Measurements from ENCODE around the gene BTBD2.

The BTBD2 gene

DNA sequence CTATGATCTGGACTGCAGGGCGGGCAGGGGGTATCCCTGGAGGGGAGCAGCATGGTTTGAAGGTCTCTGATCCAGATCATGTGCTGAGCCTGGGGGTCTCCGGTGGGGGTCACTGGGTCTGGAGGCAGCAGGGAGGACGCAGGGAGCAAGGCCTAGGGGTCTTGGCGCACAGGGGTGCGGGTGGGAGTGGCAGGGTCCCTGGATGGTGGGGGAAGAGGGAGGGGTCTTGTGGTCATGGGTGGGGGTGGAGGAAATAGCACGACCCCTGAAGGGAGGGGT lies 1.9 kb downstream of the BTBD2 start:
- DNase-seq: no peak
- H3K27me3 ChIP-seq (replicated peaks; ENCODE audit: control insufficient read depth, insufficient read depth, low read length, poor library complexity, severe bottlenecking): no peaks in the 10 kb centered on the region
- H3K4me3 ChIP-seq (ENCODE audit: insufficient read depth, low read depth, low read length, poor library complexity, severe bottlenecking): no peak overlapping the region
- peaks cover 6% of the 10 kb centered on the region for H3K4me1 ChIP-seq (ENCODE audit: control insufficient read depth, insufficient read depth, low read length, poor library complexity, severe bottlenecking)
- no peaks in the 10 kb centered on the region for H3K36me3 ChIP-seq (ENCODE audit: control insufficient read depth, insufficient read depth, low read length)
- H3K27ac ChIP-seq (ENCODE audit: insufficient read depth, low read length, poor library complexity, severe bottlenecking): no peak overlapping the region
- no peaks in the 10 kb centered on the region for H3K9me3 ChIP-seq (ENCODE audit: control insufficient read depth, low read length)

DNA sequence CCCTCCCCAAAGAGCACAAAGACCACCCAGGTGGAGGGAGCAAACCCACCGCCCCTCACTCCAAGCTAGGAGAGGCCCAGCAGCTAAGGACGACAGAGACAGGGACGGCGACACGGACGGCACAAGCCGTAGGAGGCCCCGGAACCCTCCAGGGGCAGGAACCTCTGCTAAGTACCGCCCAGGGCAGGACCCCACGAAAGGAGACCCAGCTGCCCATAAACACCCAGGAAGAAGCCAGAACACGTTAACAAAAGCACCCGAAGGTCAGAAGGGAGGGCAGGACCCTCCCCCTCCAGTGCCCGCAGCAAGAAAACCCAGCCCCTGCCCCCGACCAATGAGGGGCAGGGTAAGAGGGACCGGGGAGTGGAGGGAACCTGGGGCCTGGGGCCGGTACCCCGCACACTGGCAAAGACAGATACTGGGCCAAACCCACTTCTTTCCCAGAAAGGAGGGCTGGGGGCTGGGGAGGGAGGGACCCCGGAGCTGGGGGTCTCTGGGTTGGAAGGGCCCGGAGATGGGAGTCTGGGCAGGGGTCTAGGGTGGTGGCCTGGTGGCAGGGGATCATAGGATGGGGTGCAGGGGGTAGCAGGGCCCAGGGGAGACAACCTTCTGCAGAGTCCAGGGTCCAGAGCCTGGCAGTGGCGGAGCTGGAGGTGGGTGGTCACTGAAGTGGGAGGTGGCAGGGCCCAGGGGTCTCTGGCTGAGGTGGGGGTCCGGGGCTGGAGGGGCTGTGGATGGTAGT lies 2.4 kb downstream of the BTBD2 start:
- Histone ChIP-seq H3K9me3 (ENCODE audit: control insufficient read depth, low read length) (no peaks in the 10 kb centered on the region), H3K4me3 (ENCODE audit: insufficient read depth, low read depth, low read length, poor library complexity, severe bottlenecking) (no peak overlapping the region), H3K4me1 (ENCODE audit: control insufficient read depth, insufficient read depth, low read length, poor library complexity, severe bottlenecking) (peaks cover 6% of the 10 kb centered on the region), H3K27ac (ENCODE audit: insufficient read depth, low read length, poor library complexity, severe bottlenecking) (no peak overlapping the region), H3K27me3 (replicated peaks; ENCODE audit: control insufficient read depth, insufficient read depth, low read length, poor library complexity, severe bottlenecking) (no peaks in the 10 kb centered on the region), H3K36me3 (ENCODE audit: control insufficient read depth, insufficient read depth, low read length) (no peaks in the 10 kb centered on the region)
- DNase-seq: no peak

DNA sequence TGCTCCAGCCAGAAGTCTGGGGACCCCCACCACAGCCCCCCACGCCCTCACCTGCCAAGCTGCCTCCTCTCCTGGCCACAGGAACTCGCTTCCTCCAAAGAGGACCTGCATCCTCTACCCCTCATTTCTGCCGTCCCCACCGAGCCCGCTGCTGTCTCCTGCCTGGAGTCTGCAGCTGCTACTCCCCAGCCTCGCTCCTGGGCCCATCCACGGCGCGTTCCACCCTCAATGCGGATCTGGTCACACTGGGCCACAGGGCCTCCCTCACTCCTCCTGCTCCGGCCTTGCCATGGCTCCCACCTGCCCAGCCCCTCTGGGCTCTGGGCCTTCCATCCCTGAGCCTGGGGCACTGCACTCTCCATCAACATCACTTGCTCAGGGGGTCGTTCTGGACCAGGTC lies 4.3 kb downstream of the BTBD2 start:
- H3K4me1 ChIP-seq (ENCODE audit: control insufficient read depth, insufficient read depth, low read length, poor library complexity, severe bottlenecking): peaks cover 6% of the 10 kb centered on the region
- DNase-seq: no peak
- no peak overlapping the region for H3K4me3 ChIP-seq (ENCODE audit: insufficient read depth, low read depth, low read length, poor library complexity, severe bottlenecking)
- no peaks in the 10 kb centered on the region for H3K27me3 ChIP-seq (replicated peaks; ENCODE audit: control insufficient read depth, insufficient read depth, low read length, poor library complexity, severe bottlenecking)
- H3K36me3 ChIP-seq (ENCODE audit: control insufficient read depth, insufficient read depth, low read length): no peaks in the 10 kb centered on the region
- no peak overlapping the region for H3K27ac ChIP-seq (ENCODE audit: insufficient read depth, low read length, poor library complexity, severe bottlenecking)
- H3K9me3 ChIP-seq (ENCODE audit: control insufficient read depth, low read length): no peaks in the 10 kb centered on the region

DNA sequence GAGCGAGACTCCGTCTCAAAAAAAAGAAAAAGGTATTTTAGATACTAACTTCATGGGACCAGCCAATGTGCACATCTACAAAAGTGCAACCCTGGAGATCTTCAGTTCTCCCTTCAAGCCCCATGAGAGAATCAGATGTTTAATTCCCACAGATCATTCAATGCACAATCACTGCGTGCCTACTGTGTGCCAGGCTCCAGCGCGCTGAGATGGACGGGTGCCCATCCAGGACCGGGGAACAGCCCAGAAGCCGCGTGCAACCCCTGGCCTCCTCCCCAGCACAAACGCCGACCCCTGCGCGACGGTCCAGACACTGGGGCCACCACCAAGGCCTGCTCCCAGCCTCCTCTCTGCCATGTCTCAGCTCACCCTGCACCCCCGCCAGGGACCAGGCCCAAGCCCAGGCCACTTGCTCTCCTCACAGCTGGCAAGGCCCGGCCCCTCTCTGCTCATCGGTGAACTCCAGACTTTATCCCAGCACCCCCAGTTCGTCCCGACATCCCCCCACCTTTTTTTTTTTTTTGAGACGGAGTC lies 5.3 kb downstream of the BTBD2 start:
- Histone ChIP-seq H3K4me3 (ENCODE audit: insufficient read depth, low read depth, low read length, poor library complexity, severe bottlenecking) (no peak overlapping the region), H3K36me3 (ENCODE audit: control insufficient read depth, insufficient read depth, low read length) (no peaks in the 10 kb centered on the region), H3K4me1 (ENCODE audit: control insufficient read depth, insufficient read depth, low read length, poor library complexity, severe bottlenecking) (peaks cover 6% of the 10 kb centered on the region), H3K27ac (ENCODE audit: insufficient read depth, low read length, poor library complexity, severe bottlenecking) (no peak overlapping the region), H3K9me3 (ENCODE audit: control insufficient read depth, low read length) (no peaks in the 10 kb centered on the region), H3K27me3 (replicated peaks; ENCODE audit: control insufficient read depth, insufficient read depth, low read length, poor library complexity, severe bottlenecking) (no peaks in the 10 kb centered on the region)
- no peak for DNase-seq

DNA sequence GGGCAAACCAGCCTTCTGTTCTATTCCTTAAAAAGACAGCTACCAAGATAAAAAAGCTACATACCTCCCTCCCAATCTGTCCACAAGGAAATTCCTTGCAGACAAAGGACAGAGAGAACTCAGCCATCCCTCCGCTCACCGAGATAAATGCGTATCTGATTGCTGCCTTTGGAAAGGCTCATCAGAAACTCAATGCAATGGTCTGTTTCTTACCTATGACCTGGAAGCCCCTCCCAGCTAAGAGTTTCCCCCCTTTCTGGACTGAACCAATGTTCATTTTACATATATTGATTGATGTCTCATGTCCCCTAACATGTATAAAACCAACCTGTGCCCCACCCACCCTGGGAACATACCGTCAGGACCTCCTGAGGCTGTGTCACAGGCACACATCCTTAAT lies 11.6 kb downstream of the BTBD2 start:
- Histone ChIP-seq H3K9me3 (ENCODE audit: control insufficient read depth, low read length) (no peaks in the 10 kb centered on the region), H3K4me1 (ENCODE audit: control insufficient read depth, insufficient read depth, low read length, poor library complexity, severe bottlenecking) (no peaks in the 10 kb centered on the region), H3K27me3 (replicated peaks; ENCODE audit: control insufficient read depth, insufficient read depth, low read length, poor library complexity, severe bottlenecking) (no peaks in the 10 kb centered on the region), H3K4me3 (ENCODE audit: insufficient read depth, low read depth, low read length, poor library complexity, severe bottlenecking) (no peak overlapping the region), H3K36me3 (ENCODE audit: control insufficient read depth, insufficient read depth, low read length) (peaks cover 8% of the 10 kb centered on the region), H3K27ac (ENCODE audit: insufficient read depth, low read length, poor library complexity, severe bottlenecking) (no peak overlapping the region)
- DNase-seq: no peak

DNA sequence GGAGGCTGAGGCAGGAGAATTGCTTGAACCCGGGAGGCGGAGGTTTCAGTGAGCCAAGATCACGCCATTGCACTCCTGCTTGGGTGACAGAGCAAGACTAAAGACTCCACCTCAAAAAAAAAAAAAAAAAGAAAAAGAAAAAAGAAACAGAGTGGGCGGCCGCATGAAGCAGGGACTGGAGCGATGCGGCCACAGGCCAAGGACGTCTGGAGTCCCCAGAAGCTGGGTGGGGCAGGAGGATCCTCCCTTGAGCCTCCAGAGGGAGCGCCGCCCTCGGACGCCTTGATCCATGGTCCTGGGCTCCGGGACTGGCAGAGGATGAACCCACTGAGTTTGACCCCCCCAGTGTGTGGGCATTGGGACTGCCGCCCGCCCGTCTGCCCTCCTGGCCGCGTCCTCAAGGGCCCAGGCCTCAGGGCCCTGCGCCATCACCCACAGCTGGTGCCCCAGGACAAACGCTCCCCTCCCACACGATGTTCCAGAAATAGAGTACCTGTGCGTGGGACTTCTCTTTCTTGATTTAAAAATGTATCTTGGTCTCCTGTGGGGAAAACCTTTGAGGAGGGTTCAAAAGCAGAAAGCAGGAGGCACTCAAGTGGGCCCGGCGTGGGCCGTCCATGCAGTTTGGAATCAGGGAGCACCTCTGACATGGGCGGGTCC lies 15.5 kb downstream of the BTBD2 start:
- Histone ChIP-seq H3K4me3 (ENCODE audit: insufficient read depth, low read depth, low read length, poor library complexity, severe bottlenecking) (no peak overlapping the region), H3K36me3 (ENCODE audit: control insufficient read depth, insufficient read depth, low read length) (peaks cover 13% of the 10 kb centered on the region), H3K4me1 (ENCODE audit: control insufficient read depth, insufficient read depth, low read length, poor library complexity, severe bottlenecking) (no peaks in the 10 kb centered on the region), H3K27ac (ENCODE audit: insufficient read depth, low read length, poor library complexity, severe bottlenecking) (no peak overlapping the region), H3K9me3 (ENCODE audit: control insufficient read depth, low read length) (no peaks in the 10 kb centered on the region), H3K27me3 (replicated peaks; ENCODE audit: control insufficient read depth, insufficient read depth, low read length, poor library complexity, severe bottlenecking) (no peaks in the 10 kb centered on the region)
- no peak for DNase-seq

DNA sequence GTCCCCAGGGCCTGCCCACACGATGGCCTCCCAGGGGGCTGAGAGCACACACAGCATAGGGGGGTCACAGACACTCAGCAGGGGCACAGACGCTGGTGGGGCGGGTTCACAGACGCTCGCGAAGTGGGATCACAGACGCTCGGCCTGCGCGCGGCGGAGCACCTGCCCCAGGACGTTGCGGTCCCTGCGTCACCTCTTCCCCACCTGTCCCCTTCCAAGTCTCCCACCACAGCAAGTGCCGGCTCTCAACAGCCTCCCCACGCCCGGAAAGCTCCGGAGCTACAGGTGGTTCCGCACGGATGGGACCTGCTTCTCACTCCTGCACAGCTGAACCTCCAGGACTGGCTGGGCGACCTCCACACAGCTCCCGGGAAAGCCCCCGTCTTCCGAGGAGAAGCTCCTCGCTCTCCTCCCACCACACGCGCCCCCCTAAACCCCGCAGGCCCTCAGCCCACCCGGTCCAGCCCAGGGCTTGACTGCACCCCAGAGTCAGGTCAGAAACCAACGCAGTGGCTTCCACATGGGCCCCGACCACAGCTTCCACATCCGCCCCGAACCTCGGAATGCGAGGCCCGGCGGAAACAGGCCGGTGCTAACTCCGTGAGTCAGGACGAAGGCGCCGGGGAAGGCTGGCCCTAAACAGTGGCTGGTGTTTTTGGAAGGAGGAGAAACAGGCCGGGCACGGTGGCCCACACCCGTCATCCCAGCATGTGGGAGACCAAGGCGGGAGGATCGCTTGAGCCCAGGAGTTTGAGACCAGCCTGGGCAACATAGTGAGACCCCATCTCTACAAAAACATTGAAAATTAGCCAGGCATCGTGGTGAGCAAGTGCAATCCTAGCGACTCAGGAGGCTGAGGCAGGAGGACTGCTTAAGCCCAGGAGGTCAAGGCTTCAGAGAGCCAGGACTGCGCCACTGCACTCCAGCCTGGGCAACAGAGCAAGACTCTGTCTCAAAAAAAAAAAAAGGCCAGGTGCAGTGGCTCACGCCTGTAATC lies 16.5 kb downstream of the BTBD2 start:
- no peaks in the 10 kb centered on the region for H3K9me3 ChIP-seq (ENCODE audit: control insufficient read depth, low read length)
- DNase-seq: no peak
- H3K27me3 ChIP-seq (replicated peaks; ENCODE audit: control insufficient read depth, insufficient read depth, low read length, poor library complexity, severe bottlenecking): no peaks in the 10 kb centered on the region
- no peaks in the 10 kb centered on the region for H3K4me1 ChIP-seq (ENCODE audit: control insufficient read depth, insufficient read depth, low read length, poor library complexity, severe bottlenecking)
- no peak overlapping the region for H3K4me3 ChIP-seq (ENCODE audit: insufficient read depth, low read depth, low read length, poor library complexity, severe bottlenecking)
- peaks cover 13% of the 10 kb centered on the region for H3K36me3 ChIP-seq (ENCODE audit: control insufficient read depth, insufficient read depth, low read length)
- H3K27ac ChIP-seq (ENCODE audit: insufficient read depth, low read length, poor library complexity, severe bottlenecking): no peak overlapping the region

DNA sequence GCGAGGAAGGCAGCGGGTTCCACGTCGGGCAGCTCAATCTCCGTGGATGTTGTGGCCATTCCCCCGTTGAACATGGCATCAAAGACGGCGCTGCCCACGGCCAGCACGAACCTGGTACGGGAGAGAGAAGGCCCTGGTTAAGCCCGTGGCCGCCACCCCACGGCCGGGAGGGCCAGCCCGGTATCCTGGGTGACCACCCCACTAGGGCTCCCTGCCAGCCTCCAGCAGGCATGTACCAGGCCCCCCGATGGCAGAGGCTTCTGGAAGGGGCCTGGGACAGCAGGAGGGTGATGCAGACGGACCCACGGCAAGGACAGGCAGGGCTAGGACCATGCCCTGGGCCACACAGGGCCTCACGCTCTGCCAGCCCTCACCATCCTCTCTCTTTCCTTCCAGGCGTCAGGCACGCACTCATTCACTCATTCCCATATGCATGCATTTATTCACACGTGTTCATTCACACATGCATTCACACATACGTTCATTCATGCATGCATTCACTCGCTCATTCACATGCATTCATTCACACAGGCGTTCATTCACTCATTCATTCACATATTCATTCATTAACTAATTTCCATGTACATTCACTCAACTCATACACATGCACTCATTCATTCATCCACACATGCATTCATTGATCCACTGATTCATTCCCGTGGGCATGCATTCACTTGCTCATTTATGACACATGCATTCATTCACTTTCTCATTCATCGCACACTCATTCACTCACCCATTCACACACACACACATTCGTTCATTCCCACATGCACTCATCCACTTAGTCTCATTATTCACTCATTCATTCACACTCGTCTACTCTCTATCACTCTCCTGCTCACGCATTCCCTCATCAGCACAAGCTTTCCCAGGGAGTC lies 17.9 kb downstream of the BTBD2 start:
- H3K9me3 ChIP-seq (ENCODE audit: control insufficient read depth, low read length): no peaks in the 10 kb centered on the region
- H3K4me1 ChIP-seq (ENCODE audit: control insufficient read depth, insufficient read depth, low read length, poor library complexity, severe bottlenecking): no peaks in the 10 kb centered on the region
- no peaks in the 10 kb centered on the region for H3K27me3 ChIP-seq (replicated peaks; ENCODE audit: control insufficient read depth, insufficient read depth, low read length, poor library complexity, severe bottlenecking)
- no peak overlapping the region for H3K27ac ChIP-seq (ENCODE audit: insufficient read depth, low read length, poor library complexity, severe bottlenecking)
- peaks cover 13% of the 10 kb centered on the region for H3K36me3 ChIP-seq (ENCODE audit: control insufficient read depth, insufficient read depth, low read length)
- DNase-seq: no peak
- no peak overlapping the region for H3K4me3 ChIP-seq (ENCODE audit: insufficient read depth, low read depth, low read length, poor library complexity, severe bottlenecking)

DNA sequence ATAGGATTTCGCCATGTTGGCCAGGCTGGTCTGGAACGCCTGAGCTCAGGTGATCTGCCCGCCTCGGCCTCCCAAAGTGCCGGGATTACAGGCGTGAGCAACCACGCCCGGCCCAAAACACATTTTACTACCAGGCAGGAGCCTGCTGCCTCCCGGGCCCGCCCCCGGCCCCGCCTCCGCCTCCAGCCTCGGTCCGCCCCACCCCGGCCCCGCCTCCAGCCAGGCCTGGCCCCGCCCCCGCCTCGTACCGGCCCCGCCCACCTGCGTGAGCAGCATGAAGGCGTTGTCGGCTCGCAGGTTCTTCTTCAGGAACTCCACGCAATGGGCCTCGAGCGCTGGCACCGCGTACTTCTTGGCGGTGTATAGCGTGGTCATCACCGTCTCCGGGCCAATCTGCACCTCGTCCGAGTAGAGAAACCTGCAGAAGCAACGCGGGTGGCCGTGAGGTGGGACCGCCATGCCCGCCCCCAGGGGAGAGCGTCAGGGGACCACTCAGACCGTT lies 22.7 kb downstream of the BTBD2 start:
- H3K27me3 ChIP-seq (replicated peaks; ENCODE audit: control insufficient read depth, insufficient read depth, low read length, poor library complexity, severe bottlenecking): no peaks in the 10 kb centered on the region
- peak in 1 of 3 donors; percentile 17 for DNase-seq
- no peak overlapping the region for H3K4me3 ChIP-seq (ENCODE audit: insufficient read depth, low read depth, low read length, poor library complexity, severe bottlenecking)
- H3K36me3 ChIP-seq (ENCODE audit: control insufficient read depth, insufficient read depth, low read length): peaks cover 39% of the 10 kb centered on the region
- no peaks in the 10 kb centered on the region for H3K4me1 ChIP-seq (ENCODE audit: control insufficient read depth, insufficient read depth, low read length, poor library complexity, severe bottlenecking)
- no peaks in the 10 kb centered on the region for H3K9me3 ChIP-seq (ENCODE audit: control insufficient read depth, low read length)
- H3K27ac ChIP-seq (ENCODE audit: insufficient read depth, low read length, poor library complexity, severe bottlenecking): no peak overlapping the region

All from effector memory CD4-positive, alpha-beta T cell (primary cell).